ENCODE results near the gene HS6ST3. TPM values are rescaled to one million over a fixed set of nuclear protein-coding genes. Genes with fewer than 3 reads are reported as not detected.

Gene HS6ST3
- total RNA-seq, 2 experiments from 2014 or later: not detected

- Mint-ChIP-seq H3K27me3 (no peaks in the 10 kb centered on the region), H3K9me3 (peaks cover 2% of the 10 kb centered on the region), H3K36me3 (ENCODE audit: low read depth) (no peaks in the 10 kb centered on the region), H3K4me3 (no peak overlapping the region), H3K27ac (no peak overlapping the region), H3K4me1 (ENCODE audit: low read depth) (no peaks in the 10 kb centered on the region)
- DNase-seq: no peak
- no peak for ATAC-seq
- intact Hi-C loops (cut with micrococcal nuclease): no loop called here
- POLR2A ChIA-PET: no interaction called here
- TF ChIP-seq, protein P1, sequence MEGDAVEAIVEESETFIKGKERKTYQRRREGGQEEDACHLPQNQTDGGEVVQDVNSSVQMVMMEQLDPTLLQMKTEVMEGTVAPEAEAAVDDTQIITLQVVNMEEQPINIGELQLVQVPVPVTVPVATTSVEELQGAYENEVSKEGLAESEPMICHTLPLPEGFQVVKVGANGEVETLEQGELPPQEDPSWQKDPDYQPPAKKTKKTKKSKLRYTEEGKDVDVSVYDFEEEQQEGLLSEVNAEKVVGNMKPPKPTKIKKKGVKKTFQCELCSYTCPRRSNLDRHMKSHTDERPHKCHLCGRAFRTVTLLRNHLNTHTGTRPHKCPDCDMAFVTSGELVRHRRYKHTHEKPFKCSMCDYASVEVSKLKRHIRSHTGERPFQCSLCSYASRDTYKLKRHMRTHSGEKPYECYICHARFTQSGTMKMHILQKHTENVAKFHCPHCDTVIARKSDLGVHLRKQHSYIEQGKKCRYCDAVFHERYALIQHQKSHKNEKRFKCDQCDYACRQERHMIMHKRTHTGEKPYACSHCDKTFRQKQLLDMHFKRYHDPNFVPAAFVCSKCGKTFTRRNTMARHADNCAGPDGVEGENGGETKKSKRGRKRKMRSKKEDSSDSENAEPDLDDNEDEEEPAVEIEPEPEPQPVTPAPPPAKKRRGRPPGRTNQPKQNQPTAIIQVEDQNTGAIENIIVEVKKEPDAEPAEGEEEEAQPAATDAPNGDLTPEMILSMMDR (IDR thresholded peaks at IDR 0.05): no peak
- CTCF ChIA-PET: no interaction called here
Measured at GRCh38 chr13:96850538-96851145, 760.7 kb downstream of the HS6ST3 start.

GRCh38 chr13:96851856-96852445 lies 762.0 kb downstream of the HS6ST3 start:
- CTCF ChIA-PET: no interaction called here
- TF ChIP-seq, protein P1 (IDR thresholded peaks at IDR 0.05): no peak
- no peaks in the 10 kb centered on the region for H3K4me1 Mint-ChIP-seq (ENCODE audit: low read depth)
- no peak overlapping the region for H3K27ac Mint-ChIP-seq
- no peak for DNase-seq
- H3K4me3 Mint-ChIP-seq: no peak overlapping the region
- peaks cover 2% of the 10 kb centered on the region for H3K9me3 Mint-ChIP-seq
- intact Hi-C loops (cut with micrococcal nuclease): no loop called here
- no peaks in the 10 kb centered on the region for H3K27me3 Mint-ChIP-seq
- no peaks in the 10 kb centered on the region for H3K36me3 Mint-ChIP-seq (ENCODE audit: low read depth)
- no peak for ATAC-seq
- POLR2A ChIA-PET: no interaction called here

DNA sequence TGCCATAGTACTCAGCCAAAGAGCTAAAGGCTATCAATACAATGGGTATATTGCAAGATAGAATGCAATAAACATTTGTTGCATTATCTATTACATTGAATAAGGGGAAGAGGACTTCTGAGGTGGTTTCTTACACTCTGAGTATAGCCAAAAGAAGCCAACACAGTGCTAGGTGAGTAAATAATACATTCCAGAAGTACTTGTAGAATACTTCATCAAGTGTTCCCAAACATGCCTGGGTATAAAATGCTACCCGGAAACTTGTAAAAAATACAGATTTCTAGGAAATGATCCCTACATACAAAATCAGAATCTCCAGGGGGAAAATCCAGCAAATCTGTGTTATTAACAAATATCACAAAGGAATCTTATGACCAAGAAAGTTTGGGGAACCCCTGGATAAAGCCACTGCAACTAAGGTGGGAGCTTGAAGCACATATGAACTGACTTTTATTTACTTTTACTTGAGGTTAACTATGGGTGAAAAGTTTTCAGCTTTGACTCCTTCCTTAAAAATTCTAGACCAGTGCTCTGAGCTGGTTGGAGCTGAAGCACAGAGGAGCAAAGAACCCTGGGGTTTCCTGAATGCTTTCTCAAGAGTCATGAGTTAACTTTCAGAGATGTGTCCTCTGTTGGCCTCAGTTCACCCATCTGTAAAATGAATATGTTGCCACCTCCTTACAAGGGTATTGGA lies 768.4 kb downstream of the HS6ST3 start:
- intact Hi-C loops (cut with micrococcal nuclease): no loop called here
- Mint-ChIP-seq H3K27ac (no peak overlapping the region), H3K4me3 (no peak overlapping the region), H3K36me3 (ENCODE audit: low read depth) (no peaks in the 10 kb centered on the region), H3K27me3 (no peaks in the 10 kb centered on the region), H3K4me1 (ENCODE audit: low read depth) (no peaks in the 10 kb centered on the region), H3K9me3 (peaks cover 2% of the 10 kb centered on the region)
- ChIA-PET CTCF (no interaction called here), POLR2A (no interaction called here)
- ATAC-seq (no peak), DNase-seq (no peak)
- TF ChIP-seq, protein P1 (IDR thresholded peaks at IDR 0.05): no peak

- Mint-ChIP-seq H3K4me1 (ENCODE audit: low read depth) (no peaks in the 10 kb centered on the region), H3K27me3 (no peaks in the 10 kb centered on the region), H3K36me3 (ENCODE audit: low read depth) (no peaks in the 10 kb centered on the region), H3K27ac (no peak overlapping the region), H3K4me3 (no peak overlapping the region), H3K9me3 (no peaks in the 10 kb centered on the region)
- TF ChIP-seq, protein P1 (IDR thresholded peaks at IDR 0.05): no peak
- ATAC-seq (no peak), DNase-seq (no peak)
- intact Hi-C loops (cut with micrococcal nuclease): no loop called here
- POLR2A ChIA-PET: interaction anchor here (0.6 kb wide), 1 partner anchor 160 kb away, joined by 3 read pairs; no protein-coding TSS in a partner anchor
- CTCF ChIA-PET: no interaction called here
Measured at GRCh38 chr13:96860882-96861281, 771.0 kb downstream of the HS6ST3 start.

- Mint-ChIP-seq H3K27ac (no peak overlapping the region), H3K36me3 (ENCODE audit: low read depth) (no peaks in the 10 kb centered on the region), H3K9me3 (no peaks in the 10 kb centered on the region), H3K27me3 (no peaks in the 10 kb centered on the region), H3K4me1 (ENCODE audit: low read depth) (no peaks in the 10 kb centered on the region), H3K4me3 (no peak overlapping the region)
- intact Hi-C loops (cut with micrococcal nuclease): no loop called here
- TF ChIP-seq, protein P1 (IDR thresholded peaks at IDR 0.05): no peak
- ChIA-PET CTCF (no interaction called here), POLR2A (no interaction called here)
- DNase-seq (no peak), ATAC-seq (no peak)
Measured at GRCh38 chr13:96862093-96862492, 772.2 kb downstream of the HS6ST3 start.
